HL-60 (cell line): ENCODE data around the gene ANKDD1B.

Experiments used
- DNase-seq, 2 experiments: peaks; one replicate each; pipeline ENCODE4 v3.0.0-alpha.2; 2010 to 2020; ENCODE audit warnings: low read depth in 1 of 2, low spot score in 1 of 2
- H3K27ac ChIP-seq: fragments of 250-450 bp; sonication (Bioruptor Pico); replicated peaks from 2 replicates; pipeline ENCODE4 v1.5.1; 2020; ENCODE audit warnings: mild to moderate bottlenecking, moderate library complexity
- H3K27me3 ChIP-seq: fragments of 250-450 bp; sonication (Bioruptor Pico); 2 replicates; pipeline ENCODE4 v1.5.1; 2021; ENCODE audit warnings: mild to moderate bottlenecking, moderate library complexity; ENCODE audit not compliant: insufficient read depth, poor library complexity, severe bottlenecking
- H3K4me3 ChIP-seq: replicated peaks from 2 replicates; pipeline ENCODE4 v1.5.1; 2011; ENCODE audit warnings: mild to moderate bottlenecking, control low read depth, low read length; ENCODE audit not compliant: insufficient read depth
- CTCF ChIP-seq: IDR thresholded peaks from one replicate; pipeline ENCODE4 v1.5.1; 2011; ENCODE audit warnings: low read length, control low read depth, inconsistent platforms; ENCODE audit not compliant: insufficient read depth
- GABPA ChIP-seq: IDR thresholded peaks from 2 replicates; pipeline ENCODE4 v1.6.1; 2012; ENCODE audit warnings: low read depth
- POLR2AphosphoS5 ChIP-seq: IDR thresholded peaks from 2 replicates; pipeline ENCODE4 v1.6.1; 2012; ENCODE audit warnings: low read depth
- REST ChIP-seq: IDR thresholded peaks from 2 replicates; pipeline ENCODE4 v1.6.1; 2012; ENCODE audit warnings: low read depth; ENCODE audit not compliant: insufficient replicate concordance
- SPI1 ChIP-seq: IDR thresholded peaks from 2 replicates; pipeline ENCODE4 v1.6.1; 2012; ENCODE audit warnings: low read depth, mild to moderate bottlenecking, borderline replicate concordance

ANKDD1B gene

GRCh38 chr5:75668977-75669689, 57.9 kb downstream of the ANKDD1B start:
- peak in 1 of 2 experiments; percentile 27 for DNase-seq
- H3K4me3 ChIP-seq = peak overlapping the region; percentile 13; the same call in 1 of the 2 replicates
- no peaks in the 10 kb centered on the region for H3K27me3 ChIP-seq
- H3K27ac ChIP-seq = peak overlapping the region; percentile 30; the same call in 1 of the 2 replicates
- no peak for TF ChIP-seq CTCF
- no peak for TF ChIP-seq SPI1
- TF ChIP-seq POLR2AphosphoS5 = no peak
- no peak for TF ChIP-seq REST
- TF ChIP-seq GABPA = no peak

- Histone ChIP-seq H3K4me3 (no peak overlapping the region), H3K27me3 (no peaks in the 10 kb centered on the region), H3K27ac (no peak overlapping the region)
- no peak for TF ChIP-seq CTCF
- TF ChIP-seq GABPA = no peak
- no peak for TF ChIP-seq POLR2AphosphoS5
- TF ChIP-seq SPI1 = no peak
- no peak for TF ChIP-seq REST
- no peak for DNase-seq
Measured at GRCh38 chr5:75670577-75670976, 59.3 kb downstream of the ANKDD1B start.

- no peak for DNase-seq
- no peak overlapping the region for H3K4me3 ChIP-seq
- no peak overlapping the region for H3K27ac ChIP-seq
- no peaks in the 10 kb centered on the region for H3K27me3 ChIP-seq
- no peak for TF ChIP-seq CTCF
- TF ChIP-seq REST = no peak
- TF ChIP-seq SPI1 = no peak
- no peak for TF ChIP-seq POLR2AphosphoS5
- no peak for TF ChIP-seq GABPA
Measured at GRCh38 chr5:75671506-75671905, 60.3 kb downstream of the ANKDD1B start.
